ENCODE results near the gene MYRF.

GRCh38 chr11:61749591-61750217 lies 2.7 kb upstream of the MYRF start:
- TF ChIP-seq CTCF (conservative IDR thresholded peaks at IDR 0.05; ENCODE audit: low read depth, low read length) (no peak), EZH2 (IDR thresholded peaks at IDR 0.05; ENCODE audit: low read length, unreplicated experiment) (no peak), EZH2phosphoT487 (IDR thresholded peaks at IDR 0.05; ENCODE audit: borderline replicate concordance, low read length) (no peak)

Measured in PC-3 (cell line).